Measurements from ENCODE around the gene NTRK3.

NTRK3 gene

DNA sequence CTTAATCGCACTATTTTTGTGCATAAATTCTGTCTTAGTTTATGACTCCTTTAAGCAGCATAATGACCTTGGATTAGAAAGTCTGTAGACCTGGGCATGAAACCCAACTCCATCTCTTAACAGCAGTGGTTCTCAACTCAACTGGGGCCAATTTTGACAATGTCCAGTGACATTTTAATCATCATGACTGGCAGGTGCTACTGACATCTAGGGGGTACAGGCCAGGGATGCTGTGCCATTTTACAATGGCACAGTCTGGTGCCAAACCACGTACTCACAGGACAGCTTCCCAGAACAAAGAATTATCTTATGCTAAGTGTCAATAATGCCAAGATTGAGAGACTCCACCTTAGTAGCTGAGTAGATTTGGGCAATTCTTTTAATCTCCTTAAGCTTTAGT is 405.0 kb downstream of the NTRK3 start:
- in situ Hi-C loops (cut with HindIII; ENCODE audit: low sequenced_read_pairs), result no loop called here
- no peak overlapping the region for H3K4me3 ChIP-seq (ENCODE audit: low read depth, low read length)
- no peak for DNase-seq (ENCODE audit: low read depth)
- TF ChIP-seq, protein P1, sequence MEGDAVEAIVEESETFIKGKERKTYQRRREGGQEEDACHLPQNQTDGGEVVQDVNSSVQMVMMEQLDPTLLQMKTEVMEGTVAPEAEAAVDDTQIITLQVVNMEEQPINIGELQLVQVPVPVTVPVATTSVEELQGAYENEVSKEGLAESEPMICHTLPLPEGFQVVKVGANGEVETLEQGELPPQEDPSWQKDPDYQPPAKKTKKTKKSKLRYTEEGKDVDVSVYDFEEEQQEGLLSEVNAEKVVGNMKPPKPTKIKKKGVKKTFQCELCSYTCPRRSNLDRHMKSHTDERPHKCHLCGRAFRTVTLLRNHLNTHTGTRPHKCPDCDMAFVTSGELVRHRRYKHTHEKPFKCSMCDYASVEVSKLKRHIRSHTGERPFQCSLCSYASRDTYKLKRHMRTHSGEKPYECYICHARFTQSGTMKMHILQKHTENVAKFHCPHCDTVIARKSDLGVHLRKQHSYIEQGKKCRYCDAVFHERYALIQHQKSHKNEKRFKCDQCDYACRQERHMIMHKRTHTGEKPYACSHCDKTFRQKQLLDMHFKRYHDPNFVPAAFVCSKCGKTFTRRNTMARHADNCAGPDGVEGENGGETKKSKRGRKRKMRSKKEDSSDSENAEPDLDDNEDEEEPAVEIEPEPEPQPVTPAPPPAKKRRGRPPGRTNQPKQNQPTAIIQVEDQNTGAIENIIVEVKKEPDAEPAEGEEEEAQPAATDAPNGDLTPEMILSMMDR (IDR thresholded peaks at IDR 0.05; ENCODE audit: low read depth, low read length, missing control alignments), result no peak

DNA sequence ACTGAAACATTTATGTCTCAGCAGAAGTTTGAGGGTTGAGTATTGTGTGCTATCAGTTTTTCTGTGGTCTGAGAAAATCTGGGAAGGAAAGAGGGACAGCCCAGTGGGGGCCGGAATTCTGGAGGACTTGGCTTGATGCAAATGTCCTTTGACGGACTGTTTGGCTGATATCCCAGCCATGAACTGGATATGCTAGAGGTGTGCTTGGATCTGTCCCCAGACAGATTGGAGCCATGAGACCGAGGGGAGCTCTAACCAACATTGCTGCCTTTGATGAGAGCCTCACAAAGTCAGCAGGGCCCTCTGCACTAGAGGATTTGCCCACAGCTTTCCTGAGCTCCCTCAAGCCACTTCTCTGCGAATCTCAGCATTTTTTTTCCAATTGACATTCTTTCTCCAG is 405.6 kb downstream of the NTRK3 start:
- no peak overlapping the region for H3K4me3 ChIP-seq (ENCODE audit: low read depth, low read length)
- TF ChIP-seq, protein P1 (IDR thresholded peaks at IDR 0.05; ENCODE audit: low read depth, low read length, missing control alignments), result no peak
- peak; percentile 76 for DNase-seq (ENCODE audit: low read depth)
- in situ Hi-C loops (cut with HindIII; ENCODE audit: low sequenced_read_pairs), result no loop called here

DNA sequence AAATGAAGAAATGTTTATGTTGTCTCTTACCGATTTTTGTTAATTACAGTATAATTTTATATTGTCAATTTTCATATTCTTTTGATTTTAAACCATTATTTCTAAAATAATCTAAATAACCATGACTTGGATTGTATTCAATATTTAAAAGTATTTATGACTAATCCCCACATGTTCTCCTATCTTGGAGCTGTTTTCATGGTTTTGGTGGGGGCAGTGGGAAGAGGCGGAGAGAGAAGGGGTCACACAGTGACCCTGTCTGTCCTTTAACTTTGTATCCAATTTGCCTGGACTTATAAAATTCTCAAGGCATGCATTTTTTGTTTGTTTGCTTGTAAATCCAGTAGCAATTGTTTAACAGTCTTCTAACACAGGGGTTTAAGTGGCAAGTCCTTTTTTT is 407.4 kb downstream of the NTRK3 start:
- in situ Hi-C loops (cut with HindIII; ENCODE audit: low sequenced_read_pairs), result no loop called here

DNA sequence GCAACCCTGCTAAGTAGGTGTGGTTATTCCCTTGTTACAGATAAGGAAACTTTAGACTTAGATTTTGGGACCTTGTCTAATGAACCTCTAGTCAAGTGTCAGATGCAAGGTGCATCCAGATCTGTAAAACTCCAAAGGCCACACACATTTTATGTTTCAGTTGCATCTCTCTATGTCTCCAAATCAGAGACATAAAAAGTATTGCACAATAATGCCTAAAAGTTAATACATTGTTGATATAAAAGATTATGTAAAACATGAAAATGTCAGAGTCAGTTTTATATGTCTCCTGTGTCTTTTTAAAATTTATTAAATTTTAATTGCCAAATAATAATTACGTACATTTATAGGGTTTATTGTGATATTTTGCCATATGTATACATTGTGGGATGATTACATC is 408.5 kb downstream of the NTRK3 start:
- no peak overlapping the region for H3K4me3 ChIP-seq (ENCODE audit: low read depth, low read length)
- TF ChIP-seq, protein P1 (IDR thresholded peaks at IDR 0.05; ENCODE audit: low read depth, low read length, missing control alignments), result no peak
- DNase-seq (ENCODE audit: low read depth), result no peak
- in situ Hi-C loops (cut with HindIII; ENCODE audit: low sequenced_read_pairs), result no loop called here

More for the DNA sequence above, 407.4 kb downstream of the NTRK3 start:
- no peak overlapping the region for H3K4me3 ChIP-seq (ENCODE audit: low read depth, low read length)
- TF ChIP-seq, protein P1 (IDR thresholded peaks at IDR 0.05; ENCODE audit: low read depth, low read length, missing control alignments), result no peak
- DNase-seq (ENCODE audit: low read depth), result no peak

DNA sequence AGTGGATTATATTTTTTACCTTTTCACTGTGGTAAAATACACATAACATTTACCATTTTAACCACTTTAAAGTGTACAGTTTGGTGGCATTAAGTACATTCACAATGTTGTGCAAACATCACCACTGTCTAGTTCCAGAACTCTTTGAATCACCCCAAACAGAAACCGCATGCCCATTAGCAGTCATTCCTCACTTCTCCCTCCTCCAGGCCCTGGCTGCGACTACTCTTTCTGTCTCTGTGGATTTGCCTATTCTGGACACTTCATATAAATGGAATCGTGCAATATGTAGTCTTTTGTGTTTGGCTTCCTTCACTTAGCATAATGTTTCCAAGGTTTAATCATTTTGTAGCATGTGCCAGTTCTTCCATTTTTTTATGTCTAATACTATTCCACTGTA is 409.8 kb downstream of the NTRK3 start:
- in situ Hi-C loops (cut with HindIII; ENCODE audit: low sequenced_read_pairs), result no loop called here
- TF ChIP-seq, protein P1 (IDR thresholded peaks at IDR 0.05; ENCODE audit: low read depth, low read length, missing control alignments), result no peak
- no peak for DNase-seq (ENCODE audit: low read depth)
- H3K4me3 ChIP-seq (ENCODE audit: low read depth, low read length), result no peak overlapping the region

DNA sequence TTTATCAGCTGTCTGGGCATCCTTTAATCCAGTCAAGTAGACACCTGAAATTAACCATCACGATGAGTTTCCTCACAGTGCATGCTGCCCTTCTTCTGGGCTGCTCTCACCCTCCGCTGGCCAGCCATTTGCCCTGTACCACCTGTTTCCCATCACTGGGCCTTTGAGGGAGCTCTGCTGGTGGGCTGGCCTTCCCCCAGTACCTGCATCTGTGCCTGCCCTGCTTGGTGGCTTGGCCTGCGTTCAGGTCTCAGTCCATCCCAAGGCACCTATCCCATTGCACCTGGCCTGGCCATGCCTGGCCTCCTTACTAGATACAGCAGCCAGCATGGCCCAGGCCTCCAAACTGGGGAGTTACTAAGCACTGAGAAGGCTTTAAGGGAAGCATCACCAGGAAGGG is 413.2 kb downstream of the NTRK3 start:
- TF ChIP-seq, protein P1 (IDR thresholded peaks at IDR 0.05; ENCODE audit: low read depth, low read length, missing control alignments), result no peak
- H3K4me3 ChIP-seq (ENCODE audit: low read depth, low read length), result no peak overlapping the region
- in situ Hi-C loops (cut with HindIII; ENCODE audit: low sequenced_read_pairs), result no loop called here
- no peak for DNase-seq (ENCODE audit: low read depth)
